Measurements from ENCODE around the gene PALLD.
"Not testable (repeated sequence)": the region's sequence is repeated elsewhere in the genome, so short reads cannot be mapped to it uniquely, and the experiment has no call there.

Gene PALLD

GRCh38 chr4:168496834-168497233 is at the start of gene PALLD:
Gene PALLD, plus strand, starts transcription at chr4:168497052.
- DNase-seq = no peak

GRCh38 chr4:168449063-168449462 is 47.8 kb upstream of the PALLD start:
- DNase-seq = not testable (repeated sequence)

- no peak for DNase-seq
These were observed 47.0 kb upstream of the PALLD start for GRCh38 chr4:168449719-168450452.

DNA sequence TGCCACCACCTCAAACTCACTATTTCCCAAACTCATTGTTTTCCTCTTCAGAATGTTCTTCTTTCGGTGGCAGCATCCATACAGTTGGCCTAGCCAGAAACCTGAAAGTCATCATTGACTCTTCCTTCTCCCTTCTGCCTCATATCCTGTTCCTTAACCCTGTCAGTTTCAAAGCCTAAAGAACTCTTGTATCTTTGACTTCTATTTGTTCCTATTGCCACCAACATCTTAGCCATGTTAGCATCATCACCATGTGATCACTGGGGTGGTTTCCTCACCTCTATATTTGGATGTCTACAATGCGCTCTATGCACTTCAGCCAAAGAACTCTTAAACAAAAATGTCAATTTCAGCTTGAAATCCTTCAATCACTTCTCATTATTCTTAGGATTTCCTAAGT is 45.5 kb upstream of the PALLD start:
- no peak for DNase-seq

- DNase-seq = no peak
These were observed 45.0 kb upstream of the PALLD start for GRCh38 chr4:168451744-168452390.

GRCh38 chr4:168453146-168453545 is 43.7 kb upstream of the PALLD start:
- DNase-seq = no peak

GRCh38 chr4:168458256-168458655 is 38.6 kb upstream of the PALLD start:
- not testable (repeated sequence) for DNase-seq

GRCh38 chr4:168461821-168462220 is 35.0 kb upstream of the PALLD start:
- DNase-seq = no peak

DNA sequence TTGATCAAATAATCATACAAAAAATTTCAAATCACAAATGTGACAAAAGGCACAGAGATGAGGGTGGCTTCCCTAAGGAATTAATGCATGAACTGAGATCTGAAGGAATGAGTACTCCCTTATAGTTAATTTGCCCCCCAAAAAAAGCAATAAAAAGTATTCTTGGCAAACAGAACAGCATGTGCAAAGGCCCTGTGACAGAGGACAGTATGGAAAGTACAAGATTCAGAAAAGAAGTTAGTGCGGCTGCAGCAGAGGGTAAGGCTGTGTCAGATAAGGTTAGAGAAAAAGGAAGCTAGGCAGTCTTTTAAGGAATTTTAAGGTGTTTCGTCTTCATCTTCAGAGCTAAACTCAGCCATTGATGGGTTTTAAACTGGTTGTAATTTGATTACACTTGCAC is 23.9 kb upstream of the PALLD start:
- DNase-seq = no peak

- no peak for DNase-seq
These were observed 22.1 kb upstream of the PALLD start for GRCh38 chr4:168474660-168475320.

DNA sequence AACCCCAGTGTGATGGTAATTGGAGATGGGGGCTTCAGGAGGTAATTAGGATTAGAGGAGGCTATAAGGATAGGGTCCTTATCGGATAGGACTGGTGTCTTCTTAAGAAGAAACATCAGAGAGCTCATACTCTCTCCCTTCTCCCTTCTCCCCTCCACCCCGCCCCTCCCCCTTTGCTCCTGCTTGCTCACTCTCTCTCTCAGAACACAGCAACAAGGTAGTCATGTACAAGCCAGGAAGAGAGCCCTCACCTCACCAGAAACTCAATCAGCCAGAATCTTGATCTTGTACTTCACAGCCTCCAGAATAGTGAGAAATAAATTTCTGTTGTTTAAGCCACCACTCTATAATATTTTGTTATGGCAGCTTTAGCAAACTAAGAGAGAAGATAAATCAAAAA is 21.1 kb upstream of the PALLD start:
- DNase-seq = no peak

- DNase-seq = no peak
These were observed 18.0 kb upstream of the PALLD start for GRCh38 chr4:168478868-168479267.

DNA sequence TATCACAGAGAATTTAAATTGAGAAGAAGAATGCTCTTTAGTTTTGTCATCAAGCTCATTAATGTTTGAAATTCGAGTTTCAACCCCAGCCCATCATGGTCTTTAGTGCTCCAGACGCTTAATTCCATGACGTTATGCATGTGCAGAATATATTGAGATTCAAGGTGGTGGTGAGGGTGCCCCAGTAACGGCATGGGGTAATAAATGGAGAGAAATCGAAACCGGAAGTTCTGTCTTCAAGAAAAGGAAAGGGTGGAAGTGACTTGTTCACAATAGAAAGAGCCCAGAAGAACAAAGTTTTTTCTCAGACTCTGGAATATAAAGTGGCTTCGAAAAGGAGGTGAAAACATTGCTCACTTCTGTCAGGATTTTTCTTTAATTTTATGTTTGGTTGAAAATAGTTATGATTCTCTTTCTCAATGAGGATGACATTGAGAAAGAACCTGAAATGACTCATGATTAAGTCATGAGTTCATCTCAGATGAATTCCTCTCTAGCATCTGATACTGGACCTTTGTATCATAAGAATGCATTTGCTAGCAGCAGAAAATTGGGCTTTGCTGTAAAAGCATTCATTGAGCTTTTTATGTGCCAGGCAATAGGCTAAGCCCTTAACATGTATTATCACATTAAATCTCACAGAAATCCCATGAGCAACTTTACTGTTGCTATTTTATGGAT is 15.8 kb upstream of the PALLD start:
- DNase-seq = peak; percentile 50

DNA sequence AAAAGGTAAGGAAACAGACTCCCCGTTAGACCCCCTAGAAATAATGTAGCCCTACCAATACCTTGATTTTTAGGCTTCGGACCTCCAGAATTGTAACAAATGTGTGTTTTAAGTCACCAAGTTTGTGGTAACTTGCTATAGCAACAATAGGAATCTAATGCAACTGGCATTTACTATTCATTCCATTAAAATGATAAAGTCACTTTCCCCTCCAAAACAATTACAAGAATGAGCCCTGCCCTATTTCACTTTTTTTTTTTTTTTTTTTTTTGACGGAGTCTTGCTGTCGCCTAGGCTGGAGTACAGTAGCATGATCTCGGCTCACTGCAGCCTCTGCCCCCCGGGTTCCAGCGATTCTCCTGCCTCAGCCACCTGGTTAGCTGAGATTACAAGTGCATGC is 13.0 kb upstream of the PALLD start:
- no peak for DNase-seq

DNA sequence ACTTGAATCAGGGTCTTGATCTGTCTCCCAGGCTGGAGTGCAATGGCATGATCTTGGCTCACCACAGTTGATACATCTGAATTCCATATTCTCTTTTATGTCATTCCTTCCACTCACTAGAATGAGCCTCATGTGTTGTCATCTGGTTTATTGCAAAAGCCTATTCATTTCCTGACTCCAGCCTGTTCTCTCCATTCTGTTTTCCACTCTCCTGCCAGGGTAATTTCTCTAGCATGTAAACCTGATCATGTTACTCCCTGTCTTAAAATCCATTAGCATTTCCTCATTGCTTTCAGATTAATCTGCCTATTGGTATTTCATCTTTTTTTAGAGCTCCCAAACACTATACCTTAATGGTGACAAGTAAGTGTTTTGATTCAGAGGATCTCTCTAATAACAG is 12.2 kb upstream of the PALLD start:
- DNase-seq = no peak

DNA sequence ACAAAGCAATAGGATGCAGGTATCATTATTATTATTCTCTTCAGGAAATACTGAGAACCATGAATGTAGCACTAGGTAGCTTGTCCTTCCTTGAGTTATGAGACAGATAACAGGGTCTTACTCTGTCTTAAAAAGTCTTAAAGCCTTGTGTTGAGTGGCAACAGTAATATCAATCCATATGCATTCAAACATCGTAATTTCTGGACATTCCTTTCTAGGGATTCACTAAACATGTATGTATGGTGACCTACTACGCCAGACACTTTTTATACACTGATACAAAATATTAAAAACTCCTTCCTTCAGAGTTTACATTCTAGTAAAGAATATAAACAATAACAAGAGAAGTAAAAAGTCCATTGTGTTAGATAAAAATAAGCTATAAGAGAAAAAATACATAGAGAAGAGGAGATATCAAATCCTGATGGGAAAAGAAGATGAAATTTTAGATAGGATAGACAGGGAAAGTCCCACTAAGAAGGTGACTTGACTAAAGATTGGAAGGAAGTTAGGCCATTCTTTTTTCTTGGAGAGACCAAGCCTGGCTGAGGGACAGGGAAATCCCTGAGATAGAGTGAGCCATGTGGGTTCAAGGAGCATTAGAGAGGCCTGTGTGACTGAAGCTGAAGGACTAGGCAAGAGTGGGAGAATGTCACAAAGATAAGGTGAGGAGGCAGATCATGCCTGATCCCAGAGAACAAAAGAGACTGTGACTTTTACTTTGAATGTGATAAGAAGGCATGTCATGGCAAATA is 11.5 kb upstream of the PALLD start:
- DNase-seq = no peak

GRCh38 chr4:168486912-168487281 is 10.0 kb upstream of the PALLD start:
- no peak for DNase-seq

DNA sequence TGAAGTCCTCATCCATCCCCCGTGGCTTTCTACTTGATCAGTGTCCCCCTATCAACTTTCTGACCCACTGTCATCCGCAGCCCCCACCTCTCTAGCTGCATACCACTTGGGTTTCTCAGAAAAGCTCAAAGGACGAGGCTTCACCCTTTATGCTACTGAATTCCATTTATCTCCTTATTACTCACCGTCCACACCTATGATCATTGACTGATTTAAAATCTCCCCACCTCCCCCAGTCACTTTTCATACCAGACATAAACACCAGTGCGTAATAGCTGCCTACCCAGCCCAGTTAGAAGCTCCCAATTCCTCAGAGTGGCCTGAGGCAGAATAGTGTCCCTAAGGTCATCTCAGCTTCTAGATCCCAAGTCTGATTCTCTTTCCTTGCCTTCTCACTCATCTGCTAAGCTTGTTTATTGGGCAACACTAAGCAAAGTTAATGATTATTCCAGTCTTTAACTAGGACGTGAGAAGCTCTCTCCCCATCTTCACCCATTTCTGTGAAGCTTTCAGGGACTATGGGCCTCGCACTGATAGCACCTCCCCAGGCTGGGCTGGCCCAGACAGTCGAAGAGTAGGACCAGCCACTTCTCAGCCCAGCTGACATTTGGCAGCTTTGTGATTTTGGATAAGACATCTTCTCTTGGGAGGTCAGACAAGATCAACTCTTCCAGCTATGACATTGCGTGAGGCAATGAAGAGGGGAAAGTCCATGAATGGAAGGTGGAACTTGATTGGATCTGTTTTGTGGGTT is 9.4 kb upstream of the PALLD start:
- no peak for DNase-seq

DNA sequence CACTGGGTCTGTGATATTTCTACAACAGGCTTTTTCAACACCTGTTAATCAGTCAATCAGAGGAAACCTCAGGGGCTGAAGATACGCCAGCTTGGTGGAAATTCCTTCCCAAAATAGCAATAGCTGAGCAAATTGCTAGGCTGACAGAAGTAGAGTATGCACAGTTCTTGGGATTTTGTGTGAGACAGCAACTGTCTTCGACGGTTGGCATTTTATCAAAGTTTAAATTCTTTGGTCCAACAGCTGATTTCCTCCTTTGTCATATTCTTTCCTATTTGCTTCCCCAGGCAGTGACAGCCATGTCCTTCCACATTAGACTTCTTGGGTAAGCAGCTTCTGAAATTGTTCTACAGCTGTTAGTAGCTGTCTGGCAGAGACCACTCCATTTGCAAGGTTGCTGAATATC is 8.0 kb upstream of the PALLD start:
- peak; percentile 14 for DNase-seq

GRCh38 chr4:168489616-168490015 is 7.2 kb upstream of the PALLD start:
- DNase-seq = no peak

- no peak for DNase-seq
These were observed 6.1 kb upstream of the PALLD start for GRCh38 chr4:168490711-168491110.

- DNase-seq = no peak
These were observed 5.3 kb upstream of the PALLD start for GRCh38 chr4:168491563-168491962.
